ENCODE results near the gene THADA.

GRCh38 chr2:43400508-43400907 lies 195.3 kb downstream of the THADA start:
- TF ChIP-seq, protein P1, sequence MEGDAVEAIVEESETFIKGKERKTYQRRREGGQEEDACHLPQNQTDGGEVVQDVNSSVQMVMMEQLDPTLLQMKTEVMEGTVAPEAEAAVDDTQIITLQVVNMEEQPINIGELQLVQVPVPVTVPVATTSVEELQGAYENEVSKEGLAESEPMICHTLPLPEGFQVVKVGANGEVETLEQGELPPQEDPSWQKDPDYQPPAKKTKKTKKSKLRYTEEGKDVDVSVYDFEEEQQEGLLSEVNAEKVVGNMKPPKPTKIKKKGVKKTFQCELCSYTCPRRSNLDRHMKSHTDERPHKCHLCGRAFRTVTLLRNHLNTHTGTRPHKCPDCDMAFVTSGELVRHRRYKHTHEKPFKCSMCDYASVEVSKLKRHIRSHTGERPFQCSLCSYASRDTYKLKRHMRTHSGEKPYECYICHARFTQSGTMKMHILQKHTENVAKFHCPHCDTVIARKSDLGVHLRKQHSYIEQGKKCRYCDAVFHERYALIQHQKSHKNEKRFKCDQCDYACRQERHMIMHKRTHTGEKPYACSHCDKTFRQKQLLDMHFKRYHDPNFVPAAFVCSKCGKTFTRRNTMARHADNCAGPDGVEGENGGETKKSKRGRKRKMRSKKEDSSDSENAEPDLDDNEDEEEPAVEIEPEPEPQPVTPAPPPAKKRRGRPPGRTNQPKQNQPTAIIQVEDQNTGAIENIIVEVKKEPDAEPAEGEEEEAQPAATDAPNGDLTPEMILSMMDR (optimal IDR thresholded peaks at IDR 0.05 in 1 of 3, IDR thresholded peaks at IDR 0.05 in 1 of 3, conservative IDR thresholded peaks at IDR 0.05 in 1 of 3; ENCODE audit: extremely low read depth in 1 of 3, insufficient read depth in 2 of 3, low read length in 3 of 3): no peak
- no peak for TF ChIP-seq EZH2 (IDR thresholded peaks at IDR 0.05; ENCODE audit: low read length)

Data from keratinocyte (primary cell).